T-helper 2 cell treated with Interferon-gamma antibody and Interleukin-4, amounts not matched to agents 100 ng/mL and 5 ng/mL, for 36 hours (primary cell): ENCODE data around the gene SIL1. TPM values are rescaled to one million over a fixed set of nuclear protein-coding genes. Genes with fewer than 3 reads are reported as not detected.

Experiments used
- intact Hi-C: fragments of 100-400 bp; cut with micrococcal nuclease; formaldehyde crosslinking; loops from one replicate; pipeline ENCODE4 v1.15.1; 2023
- total RNA-seq: library from RNA; stranded (reverse); gene quantifications from 2 replicates; pipeline ENCODE4 v1.2.3, GENCODE V29; 2022

The SIL1 gene
- total RNA-seq, 1 donor from 2014 or later = 21.6 TPM

- intact Hi-C loops = no loop called here
Observed at GRCh38 chr5:138983984-138984383, 214.2 kb downstream of the SIL1 start.

- intact Hi-C loops = no loop called here
Observed at GRCh38 chr5:138981586-138981985, 216.6 kb downstream of the SIL1 start.

GRCh38 chr5:138981131-138981530 is 217.0 kb downstream of the SIL1 start:
- intact Hi-C loops = no loop called here

- intact Hi-C loops = no loop called here
Observed at GRCh38 chr5:138980441-138980840, 217.7 kb downstream of the SIL1 start.

GRCh38 chr5:138979684-138980280 is 218.4 kb downstream of the SIL1 start:
- intact Hi-C loops = no loop called here

GRCh38 chr5:138978581-138978980 is 219.6 kb downstream of the SIL1 start:
- intact Hi-C loops = no loop called here

- intact Hi-C loops = no loop called here
Observed at GRCh38 chr5:138978080-138978479, 220.1 kb downstream of the SIL1 start.

GRCh38 chr5:138975098-138975847 is 222.9 kb downstream of the SIL1 start:
- intact Hi-C loops = no loop called here

GRCh38 chr5:138974227-138975063 is 223.7 kb downstream of the SIL1 start:
- intact Hi-C loops = no loop called here

- intact Hi-C loops = no loop called here
Observed at GRCh38 chr5:138972836-138973235, 225.3 kb downstream of the SIL1 start.

- intact Hi-C loops = no loop called here
Observed at GRCh38 chr5:138972230-138972629, 225.9 kb downstream of the SIL1 start.

GRCh38 chr5:138969323-138970002 is 228.7 kb downstream of the SIL1 start:
- intact Hi-C loops = no loop called here

- intact Hi-C loops = no loop called here
Observed at GRCh38 chr5:138968601-138969000, 229.6 kb downstream of the SIL1 start.

GRCh38 chr5:138967791-138968448 is 230.2 kb downstream of the SIL1 start:
- intact Hi-C loops = no loop called here

GRCh38 chr5:138966236-138966985 is 231.8 kb downstream of the SIL1 start:
- intact Hi-C loops = no loop called here

- intact Hi-C loops = no loop called here
Observed at GRCh38 chr5:138965626-138966025, 232.5 kb downstream of the SIL1 start.

- intact Hi-C loops = no loop called here
Observed at GRCh38 chr5:138964647-138965201, 233.4 kb downstream of the SIL1 start.

- intact Hi-C loops = no loop called here
Observed at GRCh38 chr5:138963763-138964371, 234.3 kb downstream of the SIL1 start.

- intact Hi-C loops = no loop called here
Observed at GRCh38 chr5:138962614-138963370, 235.4 kb downstream of the SIL1 start.
